ENCODE measurements around the gene GAMT.

GRCh38 chr19:1416014-1416841 is 14.9 kb upstream of the GAMT start:
- TF ChIP-seq CTCF (IDR thresholded peaks at IDR 0.05), result no peak
- no peak for TF ChIP-seq POLR2A (IDR thresholded peaks at IDR 0.05)
